Endometrium (tissue), 2 donors: ENCODE measurements around the gene THY1.
"Not testable (repeated sequence)": the region's sequence is repeated elsewhere in the genome, so short reads cannot be mapped to it uniquely, and the experiment has no call there.

Experiments
- FAIRE-seq: peaks from 2 replicates; lab custom pipeline; 2012; peaks lifted over from hg19 to GRCh38; lab: Jason Lieb, UNC
- donor health status: control.
- donor health status: control.

THY1 gene

DNA sequence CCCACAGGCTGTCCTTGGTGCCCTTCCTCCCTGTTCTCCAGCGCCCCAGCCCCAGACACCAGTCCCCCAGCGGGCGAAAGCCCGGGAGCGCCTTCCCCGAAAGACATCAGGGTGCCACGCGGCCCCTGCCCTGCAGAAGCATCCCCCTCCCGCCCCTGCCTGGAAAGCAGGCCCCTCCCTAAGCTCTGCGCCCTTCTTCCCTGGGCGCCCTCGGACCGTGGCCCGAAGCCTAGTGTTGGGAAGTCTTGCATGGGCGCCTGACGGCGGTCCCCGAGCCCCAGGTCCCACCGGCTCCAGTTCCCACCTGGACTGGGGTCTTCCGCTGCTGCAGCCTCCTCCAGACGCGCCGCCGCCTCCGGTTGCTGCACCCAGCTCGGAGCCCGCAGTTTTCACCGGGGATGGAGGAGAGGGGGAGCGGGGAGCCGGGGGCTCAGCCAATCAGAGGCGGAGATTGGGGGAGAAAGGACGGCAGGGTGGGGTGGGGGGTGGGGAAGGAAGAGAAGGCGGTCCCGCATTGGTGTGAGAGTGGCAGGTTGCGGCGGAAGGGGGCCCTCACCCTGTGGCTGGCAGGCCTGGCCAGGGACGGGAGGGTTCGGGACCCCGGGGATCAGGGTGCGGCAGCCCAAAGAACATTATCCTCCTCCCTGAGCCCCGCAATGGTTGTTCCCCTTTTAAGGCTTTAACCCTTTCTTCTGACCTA, at the start of gene THY1:
Gene THY1 (minus strand): TSS at position 364 of the 700 bp plus-strand sequence. CDS start 2,267 bp downstream, outside the sequence.
- no peak for FAIRE-seq

DNA sequence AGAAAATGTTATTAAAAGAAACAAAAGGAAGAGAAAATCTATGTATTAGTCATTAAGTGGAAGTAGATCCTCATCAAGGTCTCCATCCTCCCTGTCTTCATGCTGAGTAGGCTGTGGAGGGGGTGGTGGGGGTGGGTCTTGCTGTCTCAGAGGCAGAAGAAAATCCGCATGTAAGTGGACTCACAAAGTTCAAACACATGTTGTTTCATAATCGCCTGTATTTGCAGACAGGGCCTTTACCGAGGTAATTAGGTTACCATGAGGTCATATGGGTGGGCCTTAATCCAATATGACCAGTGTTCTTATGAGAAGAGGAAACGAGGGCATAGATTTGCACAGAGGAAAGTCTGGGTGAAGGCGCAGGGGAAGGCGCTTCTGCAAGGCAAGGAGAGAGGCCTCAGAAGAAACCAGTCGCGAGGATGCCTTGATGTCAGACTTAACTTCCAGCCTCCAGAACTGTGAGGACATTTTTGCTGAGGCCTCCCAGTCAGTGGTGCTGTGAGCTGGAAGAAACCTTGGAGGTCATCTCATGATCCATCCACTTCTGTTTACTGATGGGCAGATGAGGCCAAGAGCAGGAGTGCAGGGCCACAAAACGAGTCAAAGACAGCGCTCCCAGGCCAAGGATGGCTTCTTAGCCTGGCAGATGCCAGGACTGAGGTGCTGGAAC, 49.3 kb upstream of the THY1 start:
- no peak for FAIRE-seq

DNA sequence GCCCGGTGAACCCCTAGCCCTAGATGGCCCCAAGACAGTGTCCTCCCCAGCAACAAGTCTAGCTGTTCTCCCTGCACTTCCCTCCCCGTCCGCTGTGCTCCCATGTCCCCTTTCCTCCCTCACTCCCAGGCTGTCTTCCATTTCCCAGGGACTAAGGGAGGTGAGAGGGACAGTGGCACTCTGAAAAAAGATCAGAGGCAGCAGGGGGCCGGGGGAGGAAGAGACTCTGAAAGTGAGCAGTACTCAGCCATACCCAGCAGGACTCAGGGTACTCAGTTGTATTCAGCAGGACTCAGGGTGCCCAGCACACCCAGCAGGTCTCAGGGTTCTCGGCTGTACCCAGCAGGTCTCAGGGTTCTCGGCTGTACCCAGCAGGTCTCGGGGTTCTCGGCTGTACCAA, 48.4 kb upstream of the THY1 start:
- FAIRE-seq = no peak

DNA sequence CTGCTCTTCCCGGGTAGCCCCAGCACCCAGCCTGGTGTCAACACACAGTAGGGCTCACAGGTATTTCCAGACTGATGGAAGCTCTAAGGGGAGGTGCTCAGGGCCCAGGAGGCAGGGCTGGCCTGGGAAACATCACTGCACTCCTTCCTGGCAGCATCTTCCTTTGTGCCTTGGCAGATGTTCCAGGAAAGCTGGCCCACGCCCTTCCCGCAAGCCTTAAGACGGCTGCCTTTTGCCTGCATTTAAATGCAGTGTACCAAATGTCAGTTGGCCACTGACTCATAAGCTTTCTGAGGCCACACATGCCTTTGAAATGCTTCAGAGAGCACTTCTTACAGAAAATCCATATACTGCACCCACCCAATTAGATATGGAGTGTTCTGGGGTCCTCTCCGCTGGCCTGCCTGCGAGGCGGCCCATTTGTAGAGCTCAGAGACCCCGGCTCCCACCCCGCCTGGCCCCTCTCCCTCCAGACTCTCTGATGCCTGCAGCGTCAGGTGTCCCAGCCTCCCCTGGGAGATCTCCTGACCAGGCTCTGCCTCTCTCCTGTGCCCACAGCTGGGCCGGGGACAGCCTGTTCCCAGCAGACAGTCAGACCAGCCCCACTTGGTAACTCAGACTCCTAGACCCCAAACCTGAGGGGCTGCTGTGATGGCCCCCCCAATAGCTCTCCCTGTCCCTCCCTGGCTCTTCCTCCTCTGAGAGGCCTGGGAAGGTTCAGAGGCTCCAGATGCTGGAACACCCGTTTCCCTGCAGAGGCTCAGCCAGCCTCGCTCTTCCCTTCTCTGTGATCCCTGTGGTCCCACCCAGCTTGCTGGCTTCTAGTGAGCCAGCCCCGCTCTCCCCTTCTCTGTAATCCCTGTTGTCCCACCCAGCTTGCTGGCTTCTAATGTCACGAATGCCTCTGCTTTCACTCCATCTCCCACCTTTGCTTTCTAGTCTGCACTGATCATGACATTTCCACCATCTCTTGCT, 47.6 kb upstream of the THY1 start:
- FAIRE-seq = no peak

DNA sequence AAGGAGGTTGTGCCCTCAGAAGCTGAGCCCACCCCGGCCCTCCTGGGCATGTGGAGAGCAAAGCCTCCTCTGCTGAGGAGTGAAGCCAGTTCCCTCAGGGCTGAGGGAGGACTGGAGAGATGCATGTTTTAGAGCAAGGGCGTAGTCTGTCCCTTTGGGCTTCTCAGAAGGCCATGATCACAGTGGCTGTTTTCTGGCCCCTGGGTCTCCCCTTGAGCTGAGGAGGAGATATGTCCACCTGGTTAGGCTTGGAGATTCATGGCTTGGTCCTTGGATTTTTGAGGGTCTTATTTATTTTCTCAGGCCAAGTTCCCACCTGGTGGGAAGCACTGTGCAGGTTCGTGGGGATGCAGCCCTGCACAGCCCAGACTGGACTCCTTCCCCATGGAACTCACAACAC, 46.5 kb upstream of the THY1 start:
- no peak for FAIRE-seq

DNA sequence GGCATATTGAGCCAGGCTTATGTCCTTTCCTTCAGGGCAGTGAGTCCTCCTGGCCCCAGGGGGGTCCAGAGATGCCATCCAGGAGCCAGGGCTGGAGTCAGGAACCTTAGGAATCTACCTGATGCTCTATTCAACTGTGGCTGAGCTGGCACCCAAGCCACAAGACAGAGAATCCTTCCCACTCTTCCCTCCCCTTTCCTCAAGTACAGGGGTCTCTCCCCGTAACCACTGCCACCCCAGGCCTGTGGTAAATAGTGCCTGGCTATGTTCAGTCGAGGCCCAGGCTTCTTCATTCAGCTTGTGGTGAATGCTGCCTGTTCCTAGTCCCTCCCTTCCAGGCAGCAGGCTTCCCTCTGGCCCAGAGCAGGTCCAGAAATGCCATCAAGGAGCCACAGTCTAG, 45.5 kb upstream of the THY1 start:
- FAIRE-seq = no peak

DNA sequence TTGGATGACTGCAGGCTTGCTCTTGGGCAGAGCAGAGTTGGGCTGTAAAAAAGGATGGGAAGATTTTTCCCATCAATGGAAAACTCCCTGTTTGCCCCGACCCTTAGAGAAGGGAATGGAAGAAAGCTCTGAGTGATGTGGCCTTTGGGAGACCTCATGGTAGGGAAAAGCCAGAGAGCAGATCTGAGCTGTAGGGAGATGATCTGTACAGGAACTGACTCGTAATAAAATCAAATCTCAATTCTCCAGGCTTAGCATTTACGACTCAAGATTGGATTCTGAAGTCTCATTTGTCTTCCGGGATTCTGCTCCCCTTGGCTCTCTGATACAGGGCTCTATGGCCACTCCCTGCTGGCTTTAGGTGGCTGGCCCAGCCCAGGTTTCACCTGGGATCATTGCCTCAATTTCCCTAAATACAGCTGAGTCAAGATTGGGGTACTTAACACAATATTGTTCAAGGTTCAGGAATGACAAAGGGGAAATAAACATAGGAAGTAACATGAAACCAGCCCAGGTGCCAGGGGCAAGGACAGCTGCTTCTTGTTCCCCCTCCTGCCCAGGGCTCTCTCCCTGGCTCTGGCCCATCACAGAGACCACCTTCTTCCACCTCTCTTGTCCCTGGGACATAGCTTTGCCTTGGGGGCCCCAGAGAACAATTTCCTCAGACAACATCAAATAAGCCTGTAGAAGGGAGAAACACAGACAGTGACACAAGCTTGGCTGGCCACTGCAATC, 38.4 kb upstream of the THY1 start:
- FAIRE-seq = no peak

DNA sequence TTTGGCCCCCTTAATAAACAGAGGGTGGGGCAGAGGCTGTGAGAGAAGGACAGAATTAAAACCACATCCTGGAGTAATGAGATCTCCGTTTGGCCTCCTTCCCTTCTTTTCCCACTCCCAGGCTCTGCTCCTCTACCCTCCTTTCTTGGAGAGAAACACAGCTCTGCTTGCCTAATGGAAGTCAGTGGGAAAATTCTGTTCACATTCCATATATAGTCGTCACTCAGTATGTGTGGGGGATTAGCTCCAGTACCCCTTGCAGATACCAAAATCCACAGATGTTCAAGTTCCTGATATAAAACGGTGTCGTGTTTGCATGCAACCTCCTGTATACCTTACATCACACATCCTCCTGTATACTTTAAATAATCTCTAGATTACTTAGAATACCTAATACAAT, 37.6 kb upstream of the THY1 start:
- FAIRE-seq = peak; percentile 26

DNA sequence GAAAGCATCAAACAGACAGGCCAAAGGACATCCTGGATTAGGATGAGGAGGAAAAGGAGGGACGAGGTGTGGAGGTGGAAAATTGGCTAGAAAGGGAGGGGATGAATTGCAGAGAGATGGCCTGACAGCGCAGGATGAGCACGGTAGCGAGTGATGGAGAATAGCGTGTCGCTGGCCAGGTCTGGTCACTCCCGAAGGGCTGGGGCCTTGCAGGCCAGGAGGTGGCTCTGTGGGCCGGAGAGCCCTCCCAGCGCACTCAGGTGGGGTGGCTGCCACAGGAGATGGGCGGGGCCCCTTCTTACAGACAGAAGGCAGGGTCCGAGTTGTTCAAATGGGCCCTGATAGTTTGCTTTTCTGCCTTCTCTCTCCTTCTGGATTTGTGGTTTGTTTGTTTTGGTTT, 37.1 kb upstream of the THY1 start:
- no peak for FAIRE-seq

DNA sequence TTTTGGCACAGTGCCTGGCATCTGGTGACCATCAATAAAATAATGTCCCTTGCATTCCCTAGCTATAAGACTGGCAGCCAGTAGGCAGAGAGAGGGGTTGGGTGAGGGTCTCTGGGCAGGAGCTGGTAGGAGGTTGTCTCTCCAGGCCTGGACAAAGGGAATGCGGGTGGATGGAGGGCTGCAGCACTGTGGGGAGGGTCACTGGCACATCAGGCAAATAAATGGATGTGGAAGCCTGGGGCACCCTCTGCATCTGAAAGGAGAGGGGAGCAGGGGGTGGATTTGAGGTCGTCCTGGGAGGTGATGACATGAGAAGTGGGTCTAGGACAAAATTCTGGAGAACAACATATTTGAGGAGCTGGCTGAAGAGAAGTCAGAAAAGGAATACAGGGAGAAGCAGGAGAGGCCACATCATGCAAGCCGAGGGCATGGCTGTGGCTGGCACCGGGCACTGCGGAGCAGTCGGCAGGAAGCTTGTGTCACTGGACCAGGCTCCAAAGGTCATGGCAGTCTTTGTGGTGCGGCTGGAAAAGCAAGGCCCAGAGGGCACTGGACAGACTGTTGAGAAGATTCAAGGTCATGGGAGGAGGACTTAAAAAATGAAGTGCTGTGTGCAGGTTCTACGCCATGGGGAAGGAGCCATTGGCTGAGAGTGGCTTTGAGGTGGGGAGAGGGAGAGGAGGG, 36.5 kb upstream of the THY1 start:
- FAIRE-seq = no peak

DNA sequence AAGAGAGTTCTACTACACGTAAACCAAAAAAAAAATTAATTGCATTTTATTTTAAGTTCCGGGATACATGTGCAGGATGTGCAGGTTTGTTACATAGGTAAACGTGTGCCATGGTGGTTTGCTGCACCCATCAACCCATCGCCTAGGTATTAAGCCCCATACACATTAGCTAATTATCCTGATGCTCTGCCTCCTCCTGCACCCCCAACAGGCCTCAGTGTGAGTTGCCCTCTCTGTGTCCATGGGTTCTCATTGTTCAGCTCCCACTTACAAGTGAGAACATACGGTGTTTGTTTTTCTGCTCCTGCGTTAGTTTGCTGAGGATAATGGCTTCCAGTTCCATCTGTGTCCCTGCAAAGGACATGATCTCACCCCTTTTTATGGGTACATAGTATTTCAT, 32.7 kb upstream of the THY1 start:
- FAIRE-seq = not testable (repeated sequence)

DNA sequence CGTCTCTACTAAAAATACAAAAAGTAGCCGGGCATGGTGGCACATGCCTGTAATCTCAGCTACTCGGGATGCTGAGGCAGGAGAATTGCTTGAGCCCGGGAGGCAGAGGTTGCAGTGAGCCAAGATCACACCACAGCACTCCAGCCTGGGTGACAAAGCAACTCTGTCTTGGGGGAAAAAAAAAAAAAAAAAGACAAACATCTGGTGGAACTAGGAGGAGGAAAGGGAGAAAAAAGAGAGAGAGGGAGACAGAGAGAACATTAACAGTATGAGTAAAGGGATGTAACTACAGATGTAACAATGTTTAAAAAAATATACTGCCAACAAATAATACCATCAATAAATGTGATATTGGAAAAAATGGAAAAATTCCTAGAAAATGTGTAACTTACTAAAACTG, 32.3 kb upstream of the THY1 start:
- FAIRE-seq = not testable (repeated sequence)

DNA sequence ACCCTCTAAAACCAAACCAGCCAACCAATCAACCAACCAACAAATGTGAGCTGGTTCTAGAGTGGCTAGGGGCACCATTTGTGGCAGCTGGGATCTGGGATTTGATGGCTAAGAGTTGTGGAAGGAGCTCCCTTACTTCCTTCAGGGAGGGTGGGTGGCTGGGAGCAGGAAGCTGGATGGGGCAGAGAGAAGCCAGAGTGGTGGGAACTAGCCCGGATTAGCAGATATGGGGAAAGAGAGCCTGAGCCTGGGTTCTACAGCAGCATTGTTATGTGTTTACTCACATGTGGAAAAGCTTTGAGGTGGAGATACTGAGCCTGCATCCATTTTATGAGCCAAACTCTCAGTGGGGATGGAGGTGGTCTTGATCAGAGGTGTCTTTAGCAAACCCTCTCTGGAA, 30.9 kb upstream of the THY1 start:
- no peak for FAIRE-seq

DNA sequence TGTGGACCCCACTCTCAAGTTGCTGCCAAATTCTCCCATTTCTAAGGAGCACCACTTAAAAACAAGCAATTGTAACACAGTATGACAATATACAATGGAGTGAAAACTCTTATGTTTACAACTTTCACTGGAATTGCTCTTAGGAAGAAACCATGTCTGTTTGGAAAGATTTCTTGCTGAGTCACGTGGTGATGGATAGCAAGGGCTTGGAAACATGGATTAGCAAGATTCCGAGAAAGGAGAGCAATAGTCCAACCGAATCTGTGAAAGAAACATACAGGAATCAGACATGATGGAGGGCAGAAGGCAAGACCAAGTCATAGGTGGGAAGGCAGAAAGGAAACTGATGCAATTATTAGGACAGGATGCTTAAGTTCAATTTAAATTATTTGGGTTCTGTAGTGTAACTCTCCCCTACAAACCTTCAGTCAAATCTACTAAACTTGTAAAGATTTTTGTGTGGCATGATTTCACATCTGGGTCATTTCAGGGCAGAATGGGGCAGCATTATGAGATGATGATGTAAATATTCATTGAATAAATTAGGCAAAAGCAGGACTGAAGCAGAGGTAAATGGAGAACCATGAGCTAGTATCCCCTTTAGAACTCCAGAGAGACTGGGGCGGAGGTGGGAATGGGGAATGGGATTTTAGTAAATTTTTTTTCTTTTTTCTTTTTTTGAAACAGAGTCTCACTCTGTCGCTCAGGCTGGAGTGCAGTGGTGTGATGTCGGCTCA, 27.8 kb upstream of the THY1 start:
- no peak for FAIRE-seq

DNA sequence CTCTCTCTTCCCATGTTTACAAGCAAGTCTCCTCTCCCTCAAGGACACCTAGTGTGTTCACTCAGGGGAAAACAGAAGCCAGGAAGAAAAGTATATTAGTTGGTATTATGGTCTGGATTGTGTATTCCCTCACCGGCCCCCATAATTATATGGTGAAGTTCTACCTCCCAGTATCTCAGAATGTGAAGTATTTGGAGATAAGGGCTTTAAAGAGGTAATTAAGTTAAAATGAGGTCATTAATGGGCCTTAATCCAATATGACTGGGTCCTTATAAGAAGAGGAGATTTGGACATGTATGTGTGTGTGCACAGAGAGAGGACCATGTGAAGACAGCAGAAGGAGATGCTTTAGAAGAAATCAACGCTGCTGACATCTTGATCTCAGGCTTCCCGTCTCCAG, 26.5 kb upstream of the THY1 start:
- FAIRE-seq = no peak

DNA sequence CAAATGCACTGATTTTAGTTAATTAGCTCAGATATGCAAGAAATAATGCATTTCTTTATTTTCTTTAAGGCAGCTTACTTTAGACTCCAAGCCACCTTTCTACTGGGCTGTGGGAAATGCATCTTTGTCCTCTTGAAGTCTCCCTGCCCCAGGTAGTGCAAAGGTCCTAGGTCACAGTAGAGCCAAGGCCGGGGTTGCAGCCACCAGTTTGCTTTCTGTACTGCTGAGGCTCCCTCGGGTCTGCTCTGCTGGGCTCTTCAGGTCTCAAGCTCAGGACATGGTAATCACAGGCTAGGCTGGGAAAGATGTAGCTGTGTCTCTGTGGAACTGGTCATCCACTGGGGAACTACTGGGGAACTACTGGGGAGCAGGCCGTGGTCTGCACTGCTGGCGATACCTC, 25.4 kb upstream of the THY1 start:
- no peak for FAIRE-seq

DNA sequence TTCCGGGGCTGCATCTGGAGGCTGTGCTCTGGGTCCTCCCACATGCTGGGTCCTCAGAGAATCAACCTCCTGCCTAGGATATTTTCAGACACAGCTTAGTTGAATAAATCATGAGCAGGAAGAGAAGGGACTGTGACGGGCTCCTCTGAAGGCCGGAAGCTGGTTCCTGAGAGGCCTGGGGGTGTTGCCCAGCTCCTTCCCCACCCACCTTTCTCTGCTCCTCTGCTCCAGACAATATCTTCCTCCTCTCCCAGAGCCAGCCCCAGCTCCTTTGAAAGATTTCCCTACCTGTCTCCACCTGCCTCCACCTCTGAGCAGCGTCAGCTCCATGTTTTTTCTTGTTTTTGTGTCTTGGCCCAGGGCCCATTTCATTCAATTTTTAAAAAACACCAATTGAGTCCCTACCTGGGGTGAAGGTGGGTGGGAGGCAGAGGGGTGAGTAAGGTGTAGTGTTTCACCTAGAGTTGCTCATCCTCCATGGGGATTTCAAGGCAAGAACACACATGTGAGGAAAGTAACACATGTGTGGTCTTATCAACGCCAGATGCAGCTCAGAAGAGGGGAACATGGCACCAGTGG, 24.8 kb upstream of the THY1 start:
- no peak for FAIRE-seq

DNA sequence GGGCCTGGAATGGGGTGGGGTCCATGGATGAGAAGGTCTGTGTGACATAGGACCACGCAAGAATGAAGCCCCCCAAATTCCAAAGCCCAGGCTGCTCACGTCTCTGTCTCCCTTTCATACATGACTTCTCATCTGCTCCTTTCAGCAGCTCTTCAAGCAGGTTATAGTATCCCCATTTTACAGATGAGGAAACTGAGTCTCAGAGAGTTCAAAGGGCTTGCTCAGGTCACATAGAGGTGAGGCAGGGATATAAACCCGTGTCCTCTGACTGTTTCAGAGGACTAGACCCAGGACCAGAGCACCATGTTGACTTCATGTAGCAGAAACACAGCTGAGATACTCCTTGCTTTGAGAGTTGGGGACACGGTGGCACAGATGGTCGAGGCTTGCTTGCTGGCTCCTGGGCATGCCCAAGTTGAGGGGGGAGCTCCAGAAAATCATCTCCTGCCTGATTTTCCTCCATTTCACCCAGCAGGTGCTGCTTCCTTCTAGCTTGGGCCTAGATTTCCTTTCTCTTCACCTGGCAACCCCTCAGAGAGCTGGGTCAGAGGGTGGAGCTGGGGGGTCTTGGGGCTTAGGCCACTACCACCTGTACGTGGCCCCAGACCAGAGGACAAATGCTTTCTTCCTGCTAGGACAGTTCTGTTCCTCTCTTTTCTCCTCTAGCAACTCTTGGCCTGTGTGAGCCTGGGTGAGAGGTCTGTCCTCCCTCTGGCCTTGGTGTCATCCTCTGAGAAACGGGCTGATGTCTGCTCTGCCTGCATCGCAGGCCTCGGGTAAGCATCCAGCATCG, 24.1 kb upstream of the THY1 start:
- FAIRE-seq = no peak

DNA sequence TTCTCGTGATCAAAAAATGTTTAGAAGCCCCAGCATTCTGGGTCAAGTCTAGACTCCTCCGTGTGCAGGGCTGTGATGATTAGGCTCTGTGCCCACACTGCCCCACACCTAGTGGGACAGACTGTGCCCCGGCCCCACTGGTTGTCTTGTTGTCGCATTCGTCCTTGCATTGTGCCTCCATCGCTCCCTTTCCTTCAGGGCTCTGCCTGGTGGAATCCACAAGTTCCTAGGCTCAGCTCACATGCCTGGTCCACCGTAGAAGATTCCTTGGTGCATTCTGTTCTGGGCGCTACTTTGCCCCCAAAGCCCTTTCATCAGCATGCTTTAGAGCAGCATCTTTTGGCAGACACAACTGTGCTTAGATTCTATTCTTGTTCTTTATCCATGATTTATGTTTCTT, 23.5 kb upstream of the THY1 start:
- no peak for FAIRE-seq

DNA sequence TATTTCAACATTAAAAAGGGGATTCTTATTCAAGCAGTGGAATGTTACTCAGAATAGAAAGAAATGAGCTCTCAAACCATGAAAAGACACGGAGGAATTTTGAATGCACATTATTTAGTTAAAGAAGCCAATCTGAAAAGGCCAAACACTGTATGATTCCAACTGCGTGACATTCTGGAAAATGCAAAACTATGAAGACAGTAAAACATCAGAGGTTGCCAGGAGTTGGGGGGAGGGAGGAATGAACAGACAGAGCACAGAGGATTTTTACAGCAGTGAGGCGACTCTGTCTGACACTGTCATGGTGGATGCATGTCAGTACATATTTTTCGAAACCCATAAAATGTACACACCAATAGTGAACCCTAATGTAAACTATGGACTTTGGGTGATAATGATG, 22.9 kb upstream of the THY1 start:
- peak; percentile 93 for FAIRE-seq
